Astrocyte (in vitro differentiated cells and primary cell): ENCODE results near the gene APBA3. TPM values are rescaled to one million over a fixed set of nuclear protein-coding genes. Genes with fewer than 3 reads are reported as not detected.

Experiments
- DNase-seq: peaks from one replicate; pipeline ENCODE4 v3.0.0-alpha.2; 2010; ENCODE audit warnings: low read depth
- FAIRE-seq: peaks from 2 replicates; lab custom pipeline; 2011; peaks lifted over from hg19 to GRCh38; lab: Jason Lieb, UNC
- H2AFZ ChIP-seq: 2 replicates; pipeline ENCODE4 v1.6.0; 2012; ENCODE audit warnings: low read depth, low read length, inconsistent platforms
- H3K27ac ChIP-seq: 2 replicates; pipeline ENCODE4 v1.5.1; 2011; ENCODE audit warnings: low read depth, low read length, inconsistent platforms
- H3K27me3 ChIP-seq: 2 replicates; pipeline ENCODE4 v1.6.0; 2011; ENCODE audit warnings: low read length, inconsistent platforms; ENCODE audit not compliant: insufficient read depth
- H3K36me3 ChIP-seq: 2 replicates; pipeline ENCODE4 v1.5.1; 2011; ENCODE audit warnings: low read length, inconsistent platforms; ENCODE audit not compliant: insufficient read depth
- H3K4me1 ChIP-seq: 2 replicates; pipeline ENCODE4 v1.5.1; 2011; ENCODE audit warnings: low read length, inconsistent platforms; ENCODE audit not compliant: insufficient read depth
- H3K4me2 ChIP-seq: 2 replicates; pipeline ENCODE4 v1.6.0; 2012; ENCODE audit warnings: low read length, inconsistent platforms
- H3K4me3 ChIP-seq: 2 replicates; pipeline ENCODE4 v1.5.1; 2011; ENCODE audit warnings: low read depth, mild to moderate bottlenecking, low read length, inconsistent platforms; ENCODE audit not compliant: insufficient read depth
- H3K79me2 ChIP-seq: 2 replicates; pipeline ENCODE4 v1.6.0; 2012; ENCODE audit warnings: mild to moderate bottlenecking, low read length, inconsistent platforms; ENCODE audit not compliant: insufficient read depth
- H3K9ac ChIP-seq: 2 replicates; pipeline ENCODE4 v1.6.0; 2012; ENCODE audit warnings: mild to moderate bottlenecking, low read length, inconsistent platforms
- H3K9me3 ChIP-seq: 2 replicates; pipeline ENCODE4 v1.5.1; 2012; ENCODE audit warnings: low read depth, mild to moderate bottlenecking, low read length, inconsistent platforms; ENCODE audit not compliant: insufficient read depth
- H4K20me1 ChIP-seq: 2 replicates; pipeline ENCODE4 v1.6.0; 2012; ENCODE audit warnings: low read length, inconsistent platforms; ENCODE audit not compliant: insufficient read depth
- H3K27ac Mint-ChIP-seq: one replicate; pipeline ENCODE4 v1.8.0; 2021; ENCODE audit warnings: mild to moderate bottlenecking, mixed read lengths; ENCODE audit not compliant: unreplicated experiment
- H3K27me3 Mint-ChIP-seq: one replicate; pipeline ENCODE4 v1.8.0; 2021; ENCODE audit warnings: low read depth, mixed read lengths; ENCODE audit not compliant: unreplicated experiment
- H3K36me3 Mint-ChIP-seq: one replicate; pipeline ENCODE4 v1.8.0; 2021; ENCODE audit warnings: low read depth, mixed read lengths; ENCODE audit not compliant: unreplicated experiment
- H3K4me1 Mint-ChIP-seq: one replicate; pipeline ENCODE4 v1.8.0; 2021; ENCODE audit warnings: low read depth, mixed read lengths; ENCODE audit not compliant: unreplicated experiment
- H3K4me3 Mint-ChIP-seq: one replicate; pipeline ENCODE4 v1.8.0; 2021; ENCODE audit warnings: mild to moderate bottlenecking, moderate library complexity, mixed read lengths; ENCODE audit not compliant: unreplicated experiment
- H3K9me3 Mint-ChIP-seq: one replicate; pipeline ENCODE4 v1.8.0; 2021; ENCODE audit warnings: mild to moderate bottlenecking, mixed read lengths; ENCODE audit not compliant: unreplicated experiment
- EZH2 ChIP-seq: IDR thresholded peaks from 2 replicates; pipeline ENCODE4 v1.6.1; 2012; ENCODE audit warnings: mild to moderate bottlenecking, low read length, inconsistent platforms; ENCODE audit not compliant: insufficient read depth
- total RNA-seq: library from RNA; stranded (reverse); gene quantifications from 2 replicates; pipeline ENCODE4 v1.2.1, GENCODE V29; 2021
- TF ChIP-seq, protein P1 (sequence below): IDR thresholded peaks from 2 replicates; pipeline ENCODE4 v1.5.1; 2011; ENCODE audit warnings: low read depth, mild to moderate bottlenecking, inconsistent platforms, low read length, moderate library complexity; ENCODE audit not compliant: insufficient read depth

APBA3 gene
- total RNA-seq, 1 donor from 2014 or later: 16.5 TPM

DNA sequence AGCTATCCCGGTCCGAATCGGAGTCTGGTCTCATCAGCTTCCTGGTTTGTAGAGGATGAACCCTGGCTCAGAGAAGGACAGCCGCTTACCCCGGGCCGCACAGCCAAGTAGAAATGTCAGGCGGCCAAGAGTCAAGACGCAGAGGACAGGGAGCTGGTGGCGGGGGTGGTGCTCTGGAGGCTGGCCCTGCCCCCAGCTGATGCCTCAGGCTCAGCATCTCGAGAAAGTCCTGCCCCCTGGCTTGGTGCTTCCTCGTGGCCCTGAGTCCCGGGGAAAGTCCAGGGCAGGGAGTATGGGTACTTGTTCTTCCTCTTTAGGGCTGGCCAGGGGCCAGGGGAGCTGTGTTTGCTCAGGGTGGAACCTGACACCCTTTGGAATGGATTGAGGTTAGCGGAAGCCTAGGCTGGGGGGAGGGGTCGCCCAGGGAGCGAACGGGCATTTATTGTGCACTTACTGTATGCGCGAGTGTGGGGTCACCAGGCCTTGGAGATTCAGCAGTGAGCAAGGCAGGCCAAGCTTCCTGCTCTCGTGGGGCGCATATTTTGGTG, 51.2 kb downstream of the APBA3 start:
- DNase-seq (no peak), FAIRE-seq (no peak)
- H3K4me2 ChIP-seq: no peak overlapping the region
- Mint-ChIP-seq H3K9me3 (no peaks in the 10 kb centered on the region), H3K27ac (no peak overlapping the region), H3K4me3 (no peak overlapping the region), H3K4me1 (no peaks in the 10 kb centered on the region), H3K36me3 (no peaks in the 10 kb centered on the region), H3K27me3 (peaks cover 12% of the 10 kb centered on the region)
- H3K4me3 ChIP-seq: no peak overlapping the region
- H3K4me1 ChIP-seq: peaks cover 10% of the 10 kb centered on the region
- H3K9ac ChIP-seq: no peak overlapping the region
- H2AFZ ChIP-seq: no peak overlapping the region
- H4K20me1 ChIP-seq: no peaks in the 10 kb centered on the region
- H3K27me3 ChIP-seq: peaks cover 4% of the 10 kb centered on the region
- H3K79me2 ChIP-seq: no peaks in the 10 kb centered on the region
- H3K9me3 ChIP-seq: no peaks in the 10 kb centered on the region
- no peak overlapping the region for H3K27ac ChIP-seq
- no peaks in the 10 kb centered on the region for H3K36me3 ChIP-seq
- TF ChIP-seq EZH2: no peak
- TF ChIP-seq, protein P1, sequence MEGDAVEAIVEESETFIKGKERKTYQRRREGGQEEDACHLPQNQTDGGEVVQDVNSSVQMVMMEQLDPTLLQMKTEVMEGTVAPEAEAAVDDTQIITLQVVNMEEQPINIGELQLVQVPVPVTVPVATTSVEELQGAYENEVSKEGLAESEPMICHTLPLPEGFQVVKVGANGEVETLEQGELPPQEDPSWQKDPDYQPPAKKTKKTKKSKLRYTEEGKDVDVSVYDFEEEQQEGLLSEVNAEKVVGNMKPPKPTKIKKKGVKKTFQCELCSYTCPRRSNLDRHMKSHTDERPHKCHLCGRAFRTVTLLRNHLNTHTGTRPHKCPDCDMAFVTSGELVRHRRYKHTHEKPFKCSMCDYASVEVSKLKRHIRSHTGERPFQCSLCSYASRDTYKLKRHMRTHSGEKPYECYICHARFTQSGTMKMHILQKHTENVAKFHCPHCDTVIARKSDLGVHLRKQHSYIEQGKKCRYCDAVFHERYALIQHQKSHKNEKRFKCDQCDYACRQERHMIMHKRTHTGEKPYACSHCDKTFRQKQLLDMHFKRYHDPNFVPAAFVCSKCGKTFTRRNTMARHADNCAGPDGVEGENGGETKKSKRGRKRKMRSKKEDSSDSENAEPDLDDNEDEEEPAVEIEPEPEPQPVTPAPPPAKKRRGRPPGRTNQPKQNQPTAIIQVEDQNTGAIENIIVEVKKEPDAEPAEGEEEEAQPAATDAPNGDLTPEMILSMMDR: no peak

DNA sequence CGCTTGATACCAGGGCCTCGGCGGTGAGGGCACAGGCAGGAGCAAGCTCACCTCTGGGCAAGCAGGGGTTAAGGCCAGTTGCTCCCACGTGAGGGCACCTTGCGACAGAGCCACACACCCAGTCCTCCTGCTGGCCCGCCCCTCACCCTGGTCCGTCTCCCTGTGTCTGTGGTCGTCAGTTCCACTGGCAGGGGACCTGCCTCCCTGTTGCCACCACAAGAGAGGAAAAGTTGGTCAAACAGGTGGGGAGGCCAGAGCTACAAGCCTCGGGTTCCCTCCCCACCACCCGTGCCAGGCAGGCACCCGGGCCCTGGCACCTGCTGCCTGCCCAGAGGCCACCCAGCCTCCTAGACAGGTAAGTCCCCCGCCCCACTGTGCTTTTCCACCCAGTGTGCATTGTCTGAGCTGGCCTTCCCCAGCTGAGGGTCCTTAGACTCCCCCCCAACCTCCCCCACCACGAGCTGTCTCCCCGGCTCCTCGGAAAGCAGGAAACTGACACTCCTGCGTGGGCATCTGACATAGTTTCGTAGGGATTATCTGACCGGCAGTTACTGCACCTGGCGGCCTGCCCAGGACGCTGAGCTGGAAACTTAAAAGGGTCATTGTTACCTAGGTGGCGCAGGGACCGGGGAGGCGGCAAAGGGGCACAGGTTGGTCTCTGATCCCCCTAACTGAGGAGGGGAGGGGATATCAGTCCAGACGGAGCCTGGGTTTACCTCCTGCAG, 53.1 kb downstream of the APBA3 start, which contains the start of gene TJP3:
Gene TJP3 (plus strand): TSS at position 178 of the 725 bp plus-strand sequence. CDS start 20,049 bp downstream, outside the sequence.
- no peak within 1 kb of the TSS for H3K27ac Mint-ChIP-seq
- TF ChIP-seq, protein P1: no peak
- no peak within 1 kb of the TSS for H3K4me3 Mint-ChIP-seq

DNA sequence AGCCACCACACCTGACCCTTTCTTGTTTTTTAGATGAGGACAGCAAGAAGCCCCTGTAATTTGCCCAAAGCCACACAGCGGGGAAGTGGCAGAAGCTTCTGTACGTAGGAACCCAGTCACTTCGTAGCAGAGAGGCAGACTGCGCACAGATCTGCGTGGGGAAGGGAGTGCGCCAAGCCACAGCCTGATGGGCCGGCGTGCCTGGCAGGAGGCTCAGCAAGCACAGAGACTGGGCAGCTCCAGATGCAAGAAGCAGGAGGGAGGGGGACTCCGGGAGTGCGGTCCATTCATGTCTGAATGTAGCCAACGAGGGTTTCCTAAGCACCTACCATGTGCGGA, 53.7 kb downstream of the APBA3 start:
- no peaks in the 10 kb centered on the region for H3K9me3 ChIP-seq
- H3K27me3 ChIP-seq: peaks cover 4% of the 10 kb centered on the region
- H3K9ac ChIP-seq: no peak overlapping the region
- Mint-ChIP-seq H3K4me3 (no peak overlapping the region), H3K36me3 (no peaks in the 10 kb centered on the region), H3K4me1 (no peaks in the 10 kb centered on the region), H3K27ac (no peak overlapping the region), H3K27me3 (peaks cover 14% of the 10 kb centered on the region), H3K9me3 (no peaks in the 10 kb centered on the region)
- no peak overlapping the region for H3K4me3 ChIP-seq
- no peaks in the 10 kb centered on the region for H3K79me2 ChIP-seq
- TF ChIP-seq, protein P1: no peak
- no peak for TF ChIP-seq EZH2
- H3K27ac ChIP-seq: no peak overlapping the region
- no peak for DNase-seq
- FAIRE-seq: no peak
- peaks cover 10% of the 10 kb centered on the region for H3K4me1 ChIP-seq
- no peak overlapping the region for H2AFZ ChIP-seq
- H3K4me2 ChIP-seq: no peak overlapping the region
- H4K20me1 ChIP-seq: no peaks in the 10 kb centered on the region
- H3K36me3 ChIP-seq: no peaks in the 10 kb centered on the region

More for the DNA sequence above, 53.1 kb downstream of the APBA3 start, which contains the start of gene TJP3:
- Histone ChIP-seq H3K9me3 (no peaks in the 10 kb centered on the region), H2AFZ (no peak within 1 kb of the TSS), H3K79me2 (no peaks in the 10 kb centered on the region), H3K27me3 (peaks cover 4% of the 10 kb centered on the region), H3K9ac (no peak within 1 kb of the TSS), H3K4me3 (no peak within 1 kb of the TSS), H4K20me1 (no peaks in the 10 kb centered on the region), H3K27ac (no peak within 1 kb of the TSS), H3K4me1 (peaks cover 10% of the 10 kb centered on the region), H3K36me3 (no peaks in the 10 kb centered on the region), H3K4me2 (peak within 1 kb of the TSS; percentile 50)
- no peaks in the 10 kb centered on the region for H3K36me3 Mint-ChIP-seq
- FAIRE-seq: no peak
- DNase-seq: peak; percentile 20
- peaks cover 14% of the 10 kb centered on the region for H3K27me3 Mint-ChIP-seq
- H3K4me1 Mint-ChIP-seq: no peaks in the 10 kb centered on the region
- H3K9me3 Mint-ChIP-seq: no peaks in the 10 kb centered on the region
